HG03139 (cell line): ENCODE measurements around the gene OR2F1.

Source experiments
- ATAC-seq: cut with Tn5 transposase; IDR thresholded peaks from one replicate; pipeline ENCODE4 v1.9.1; 2021; ENCODE audit not compliant: unreplicated experiment

Gene OR2F1, protein sequence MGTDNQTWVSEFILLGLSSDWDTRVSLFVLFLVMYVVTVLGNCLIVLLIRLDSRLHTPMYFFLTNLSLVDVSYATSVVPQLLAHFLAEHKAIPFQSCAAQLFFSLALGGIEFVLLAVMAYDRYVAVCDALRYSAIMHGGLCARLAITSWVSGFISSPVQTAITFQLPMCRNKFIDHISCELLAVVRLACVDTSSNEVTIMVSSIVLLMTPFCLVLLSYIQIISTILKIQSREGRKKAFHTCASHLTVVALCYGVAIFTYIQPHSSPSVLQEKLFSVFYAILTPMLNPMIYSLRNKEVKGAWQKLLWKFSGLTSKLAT

DNA sequence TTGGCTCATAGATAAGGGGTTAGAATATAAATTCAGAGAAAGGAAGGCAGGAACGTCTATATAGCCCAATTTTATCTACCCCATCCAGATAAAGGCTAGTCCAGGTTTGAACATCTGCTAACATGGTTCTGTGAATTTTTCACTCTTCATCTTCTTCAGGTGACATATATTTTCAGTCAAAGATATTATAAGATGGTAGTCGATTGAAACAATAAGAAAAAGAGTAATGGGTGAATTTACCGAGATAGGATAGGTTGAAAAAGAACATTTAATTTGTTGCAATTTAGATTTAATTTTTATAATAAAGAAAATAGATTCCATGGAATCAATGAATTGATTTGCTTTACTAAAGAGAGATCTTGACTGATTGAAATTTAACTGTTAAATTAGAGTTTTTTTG lies at the start of gene OR2F1:
Gene OR2F1, plus strand, starts transcription at position 301 of the 400 bp plus-strand sequence. CDS start 5,127 bp downstream, outside the sequence.
- ATAC-seq, result no peak

DNA sequence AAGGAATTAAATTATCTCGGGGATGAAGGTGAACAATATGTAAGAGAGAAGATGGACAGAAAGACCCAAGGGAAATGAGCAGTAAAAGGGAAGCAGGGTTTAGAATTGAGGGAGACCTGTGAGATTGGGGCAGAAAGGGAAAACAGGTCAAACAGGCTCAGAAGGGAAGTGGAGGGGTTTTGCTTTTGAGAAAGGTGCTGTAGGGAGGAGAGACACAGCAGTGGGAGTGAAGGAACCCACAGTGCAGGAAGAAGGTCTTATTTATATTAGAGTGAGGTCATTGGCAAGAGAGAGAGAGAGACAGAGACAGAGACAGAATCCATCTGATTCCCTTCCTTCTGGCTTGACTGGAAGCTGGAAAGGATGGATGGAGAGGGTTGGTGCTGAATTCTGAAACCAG lies 49.1 kb upstream of the OR2F1 start:
- ATAC-seq, result no peak

DNA sequence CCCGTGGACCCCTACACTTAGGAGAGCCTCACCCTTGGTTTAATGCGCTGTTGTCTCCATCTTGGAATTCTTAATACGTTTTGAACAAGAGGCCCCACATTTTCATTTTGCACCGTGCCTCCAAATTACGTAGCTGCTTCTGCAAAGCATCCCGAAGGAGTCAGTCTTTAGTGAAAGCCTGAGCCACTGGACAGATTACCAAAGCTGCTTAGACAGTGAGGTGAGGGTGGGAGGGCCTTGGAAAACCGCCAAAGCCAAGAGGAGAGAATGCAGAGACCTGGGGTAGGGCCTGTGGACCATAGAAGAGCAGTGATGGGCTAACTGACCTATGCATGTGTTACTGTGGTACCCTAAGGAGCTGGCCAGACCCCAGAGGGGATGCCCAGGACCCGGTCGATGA lies 48.5 kb upstream of the OR2F1 start:
- no peak for ATAC-seq

DNA sequence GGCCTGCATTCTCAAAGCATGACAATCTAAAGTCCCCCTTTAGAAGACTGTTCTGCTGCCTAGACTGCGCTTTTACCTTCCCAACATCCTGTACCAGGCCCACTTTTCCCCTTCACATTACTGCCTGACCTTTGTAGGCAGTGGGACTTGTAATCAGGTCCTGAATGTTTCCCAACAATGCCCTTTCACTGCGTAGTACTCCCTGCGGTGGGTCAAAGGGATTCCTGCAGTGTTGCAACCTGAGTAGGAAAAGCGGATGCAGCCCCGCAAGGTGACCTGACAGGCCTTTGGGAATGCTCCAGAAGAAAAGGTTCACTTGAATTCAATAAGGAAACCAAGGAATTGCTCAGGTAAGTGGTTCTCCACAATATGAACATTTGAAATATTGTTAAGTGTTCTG lies 47.7 kb upstream of the OR2F1 start:
- no peak for ATAC-seq

DNA sequence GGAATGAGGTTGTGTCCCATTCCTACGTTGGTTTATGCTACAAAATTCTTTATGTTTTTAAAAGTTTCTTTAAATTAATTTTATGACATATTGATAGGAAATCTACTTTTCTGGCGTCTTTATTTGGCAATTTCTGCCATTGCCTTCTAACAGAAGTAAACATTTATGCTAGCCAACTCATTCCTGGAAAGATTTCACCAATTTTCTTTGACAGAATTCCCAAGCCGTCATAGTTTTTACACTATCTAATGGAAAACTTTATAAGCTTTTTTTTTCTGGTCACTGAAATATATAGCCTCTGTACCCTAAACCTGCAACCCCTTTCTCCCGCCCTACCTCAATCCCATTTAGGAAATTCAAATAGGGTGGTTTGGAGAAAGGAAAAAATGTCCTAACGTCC lies 46.5 kb upstream of the OR2F1 start:
- ATAC-seq, result no peak

DNA sequence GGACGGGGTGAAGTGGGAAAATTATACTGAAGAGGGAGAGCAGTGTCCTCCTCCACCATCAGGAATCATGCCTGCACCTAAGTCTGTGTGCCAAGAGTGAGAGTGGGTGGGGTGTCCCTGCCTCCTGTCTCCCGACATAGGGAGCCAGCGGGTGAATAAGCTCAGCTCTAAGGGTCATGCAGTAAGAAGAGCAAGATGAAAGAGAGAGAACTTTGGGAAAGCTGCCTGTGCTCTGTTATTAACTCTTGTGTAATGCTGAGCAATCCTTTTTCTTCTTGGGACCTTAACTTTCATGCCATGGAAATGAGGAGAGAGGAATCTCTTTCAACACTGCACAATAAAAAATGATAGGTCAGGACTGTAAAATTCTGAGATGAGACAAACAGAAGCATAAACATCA lies 44.8 kb upstream of the OR2F1 start:
- ATAC-seq, result no peak

DNA sequence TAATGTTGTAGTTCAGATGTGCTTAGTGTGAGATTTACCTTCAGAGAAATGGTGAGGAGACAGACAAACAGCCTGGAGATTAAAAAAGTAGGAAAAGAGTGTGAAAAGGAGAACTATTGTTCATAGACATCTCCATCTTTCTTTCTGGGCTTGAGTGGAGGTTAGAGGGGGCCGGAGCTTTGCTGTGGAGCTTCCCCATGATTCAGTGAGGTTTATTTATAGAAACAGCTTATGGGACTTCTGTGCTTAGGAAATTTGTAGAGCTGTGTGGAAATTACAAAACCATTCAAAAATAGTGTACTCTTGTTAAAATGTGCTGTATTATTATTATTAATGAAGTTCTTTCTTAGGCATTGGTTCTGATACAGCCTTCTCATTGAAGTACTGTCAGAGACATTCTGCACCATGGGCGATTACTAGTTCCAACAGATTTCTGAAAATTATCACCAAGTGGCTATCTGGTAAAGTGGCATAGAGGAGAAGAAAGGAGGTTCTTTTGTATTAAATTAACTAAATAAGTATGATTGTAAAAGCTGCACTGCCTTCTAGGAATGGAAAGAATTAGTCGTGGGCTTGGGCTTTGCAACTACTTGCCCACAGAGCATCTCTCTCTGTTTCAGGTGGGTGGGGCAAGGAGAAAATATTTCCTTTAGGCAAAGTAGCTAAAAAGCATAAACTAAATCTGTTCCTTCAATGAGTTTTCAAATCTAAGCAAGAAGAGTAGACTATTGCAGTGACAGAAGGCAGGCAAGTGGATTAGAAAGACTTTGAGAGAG lies 44.0 kb upstream of the OR2F1 start:
- ATAC-seq, result no peak

DNA sequence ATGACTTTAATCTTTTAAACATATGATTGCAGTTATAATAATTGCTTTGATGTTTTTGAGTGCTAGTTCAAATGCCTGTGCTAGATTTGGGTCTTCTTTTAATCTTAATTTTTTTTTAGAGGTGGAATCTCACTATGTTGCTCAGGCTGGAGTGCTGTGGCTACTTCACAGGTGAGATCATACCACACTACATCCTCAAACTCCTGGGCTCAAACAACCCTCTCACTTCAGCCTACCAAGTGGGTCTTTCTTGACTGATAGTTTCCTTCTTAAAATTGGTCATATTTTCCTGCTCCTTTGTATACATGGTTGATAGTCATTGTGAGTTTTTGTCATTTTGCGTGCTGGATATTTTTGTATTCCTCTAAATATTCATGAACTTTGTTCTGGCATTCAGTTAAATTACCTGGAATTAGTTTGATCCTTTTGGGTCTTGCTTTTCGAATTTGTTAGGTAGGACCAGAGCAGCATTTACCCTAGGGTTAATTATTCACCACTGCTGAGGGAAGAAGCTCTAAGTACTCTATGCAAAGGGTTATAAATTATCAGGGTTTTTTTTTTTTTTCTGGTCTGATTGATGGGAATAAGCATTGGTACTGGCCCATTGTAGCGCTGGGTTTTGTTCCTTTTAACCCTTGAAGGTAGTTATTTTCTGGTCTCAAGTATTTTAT lies 40.6 kb upstream of the OR2F1 start:
- no peak for ATAC-seq

DNA sequence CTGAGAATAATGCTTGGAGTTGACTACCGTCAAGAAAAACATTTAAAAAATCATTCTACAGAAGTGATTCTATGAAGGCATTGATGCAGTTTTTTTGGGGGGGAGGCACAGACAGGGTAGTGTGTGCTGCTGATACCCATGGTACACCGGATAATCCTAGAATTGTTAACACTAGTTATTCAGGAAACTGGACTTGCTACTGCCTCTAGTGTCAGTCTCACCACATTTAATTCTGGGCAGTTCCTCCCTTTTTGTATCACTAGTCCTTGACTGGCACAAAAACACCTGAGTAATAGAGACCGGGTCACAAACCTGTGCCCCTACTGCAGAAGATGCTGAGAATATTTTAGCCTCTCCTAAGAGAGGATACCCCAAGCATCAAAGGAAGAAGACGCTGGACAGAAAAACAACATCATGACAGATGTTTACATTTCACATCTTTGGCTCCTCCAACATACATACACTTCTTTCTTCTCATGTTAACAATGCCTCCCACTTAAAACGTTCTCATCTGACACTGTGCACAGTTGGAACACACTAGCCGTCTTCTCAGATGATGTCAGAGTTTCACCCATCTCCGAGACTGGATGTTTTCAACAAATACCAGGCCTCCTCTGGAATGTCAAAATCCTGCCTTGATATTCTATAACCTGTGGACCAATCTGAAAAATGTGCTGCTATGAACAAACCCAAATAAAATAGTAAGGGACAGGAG lies 39.5 kb upstream of the OR2F1 start:
- no peak for ATAC-seq

DNA sequence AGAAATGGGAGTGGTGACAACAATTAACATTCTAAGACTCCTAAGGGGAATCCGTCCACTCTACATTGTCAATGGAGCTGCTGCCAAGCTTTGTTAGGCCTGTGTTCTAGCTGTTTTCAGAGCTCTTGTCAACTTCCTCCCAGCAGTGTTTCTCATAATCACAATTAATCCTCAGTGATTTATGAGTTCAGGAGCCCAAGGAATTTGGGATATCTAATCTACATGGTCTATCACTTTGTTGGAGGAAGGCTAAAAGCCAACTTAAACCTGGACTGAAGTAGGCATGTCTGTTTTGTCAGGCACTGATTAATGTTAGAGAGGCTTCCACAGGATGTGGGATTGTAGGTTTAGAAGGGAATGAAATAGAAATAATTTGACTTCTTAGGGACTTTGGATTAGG lies 29.8 kb upstream of the OR2F1 start:
- ATAC-seq, result no peak

DNA sequence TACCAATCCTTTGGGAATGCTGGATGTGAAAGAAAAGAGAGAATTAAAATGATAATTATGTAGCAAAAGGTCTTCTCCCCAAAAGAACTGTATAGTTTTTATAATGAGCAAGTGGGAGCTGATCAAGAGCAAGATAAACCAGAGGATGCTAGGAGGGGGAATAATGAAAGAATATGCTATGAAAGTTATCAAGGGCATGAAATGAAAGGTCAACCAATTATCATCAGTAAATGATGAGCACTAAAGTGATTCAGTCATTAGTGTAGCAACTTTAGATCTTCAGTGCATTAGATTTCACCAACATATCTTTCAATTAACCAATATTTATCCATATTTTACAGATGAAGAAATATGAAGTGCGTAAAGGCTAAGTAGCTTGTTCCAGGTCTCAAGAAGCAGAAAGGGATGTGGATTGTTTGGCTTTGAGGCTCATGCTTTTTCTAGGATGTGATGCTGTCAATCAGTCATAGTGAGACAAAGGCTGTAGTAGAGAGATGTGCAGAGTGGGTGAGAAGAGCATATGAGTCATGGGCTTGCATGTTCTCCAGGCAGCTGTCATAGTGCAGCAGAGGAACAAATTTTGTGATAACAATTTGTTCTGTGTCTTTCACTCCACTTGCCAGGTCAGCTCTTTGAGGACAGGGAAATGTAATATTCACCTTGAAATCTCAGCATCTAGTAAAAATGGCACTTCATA lies 25.3 kb upstream of the OR2F1 start:
- ATAC-seq, result no peak

DNA sequence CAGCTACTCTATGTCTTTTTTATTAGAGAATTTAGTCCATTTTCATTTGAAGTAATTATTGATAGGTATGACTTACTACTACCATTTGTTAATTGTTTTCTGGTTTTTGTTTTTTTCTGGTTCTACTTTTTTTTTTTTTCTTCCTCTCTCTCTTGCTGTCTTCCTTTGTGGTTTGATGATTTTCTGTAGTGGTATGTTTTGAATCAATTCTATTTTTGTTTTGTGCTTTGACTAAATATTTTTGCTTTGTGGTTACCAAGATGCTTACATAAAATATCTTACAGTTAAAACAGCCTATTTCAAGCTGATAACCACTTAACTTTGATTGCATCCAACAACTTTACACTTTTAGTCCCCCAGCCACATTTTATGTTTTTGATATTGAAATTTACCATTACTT lies 22.9 kb upstream of the OR2F1 start:
- no peak for ATAC-seq

DNA sequence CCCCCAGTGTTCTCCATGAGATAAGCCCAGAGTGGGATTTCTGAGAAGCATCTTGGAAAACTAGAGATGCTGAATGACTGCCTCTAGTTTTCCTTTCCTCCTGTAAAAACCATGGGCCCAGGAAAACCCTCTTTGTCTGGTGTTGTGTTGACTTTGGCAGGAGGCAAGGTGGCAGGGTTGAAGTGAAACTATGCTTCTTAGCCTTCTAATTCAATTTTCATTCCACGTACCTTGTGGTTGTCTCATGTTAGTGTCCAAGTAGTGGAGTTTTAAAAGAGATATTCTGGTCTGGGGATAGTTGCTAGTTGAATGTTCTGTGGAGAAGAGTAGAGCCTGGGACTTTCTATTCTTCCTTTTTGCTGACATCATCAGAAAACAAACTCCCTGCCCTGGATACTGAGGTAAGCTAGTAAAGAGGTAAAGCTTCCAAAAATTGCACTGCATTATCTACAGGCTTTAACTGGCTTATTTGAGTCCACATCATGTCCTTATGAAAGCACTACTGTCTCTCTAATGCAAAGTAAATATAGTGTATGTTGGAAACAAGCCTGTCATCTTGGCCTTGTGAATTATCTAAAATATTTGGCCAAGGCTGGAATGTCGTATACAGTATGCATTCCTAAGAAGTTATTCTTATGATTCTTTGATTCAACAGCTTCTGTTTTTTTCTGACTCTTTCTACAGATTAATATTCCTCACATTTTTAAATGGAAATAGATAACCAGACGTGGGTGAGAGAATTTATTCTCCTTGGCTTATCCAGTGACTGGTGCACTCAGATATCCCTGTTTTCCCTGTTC lies 19.9 kb upstream of the OR2F1 start, which contains the start of gene OR2F2:
Gene OR2F2, plus strand, starts transcription at position 708 of the 800 bp plus-strand sequence. Its CDS starts 0 bp downstream, at position 708.
- ATAC-seq, result no peak

DNA sequence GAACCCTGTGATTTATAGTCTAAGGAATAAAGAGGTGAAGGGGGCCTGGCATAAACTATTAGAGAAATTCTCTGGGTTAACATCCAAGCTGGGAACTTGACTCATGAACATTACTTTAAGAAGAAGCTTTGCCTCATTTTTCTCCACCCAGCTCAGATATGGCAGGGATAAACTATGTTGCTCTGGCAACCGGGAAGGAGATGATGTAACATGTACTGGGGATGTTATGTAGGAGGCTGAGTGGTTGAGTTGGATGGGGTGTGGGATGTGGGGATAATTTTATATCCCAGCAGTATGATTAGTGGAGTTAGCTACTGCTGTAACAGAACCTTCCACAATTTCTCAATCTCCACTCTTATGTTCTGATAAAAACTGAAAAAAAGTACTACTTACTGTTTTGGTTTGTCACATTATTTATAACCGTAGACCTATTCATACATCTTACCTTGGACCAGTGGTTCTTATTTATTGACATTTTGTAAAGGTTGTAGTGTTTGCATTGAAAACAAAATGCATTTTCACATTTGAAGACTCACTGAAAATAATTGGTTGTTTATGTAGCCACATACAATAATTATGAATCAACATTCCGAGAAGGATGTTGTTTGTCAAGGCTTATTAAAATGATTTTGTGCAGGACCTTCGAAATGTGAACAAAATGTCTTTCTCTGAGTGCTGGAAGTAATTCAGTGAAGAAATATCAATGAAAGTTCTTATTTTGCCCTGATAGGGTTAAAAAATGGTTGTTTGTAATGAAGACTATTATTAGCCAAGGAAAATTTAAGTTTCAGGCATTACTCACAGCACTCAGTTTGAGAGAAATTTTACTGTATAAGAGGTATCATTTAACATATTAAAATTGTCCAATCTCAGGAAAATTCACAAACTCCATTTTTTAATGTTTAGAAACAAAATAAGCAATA lies 18.3 kb upstream of the OR2F1 start:
- no peak for ATAC-seq

DNA sequence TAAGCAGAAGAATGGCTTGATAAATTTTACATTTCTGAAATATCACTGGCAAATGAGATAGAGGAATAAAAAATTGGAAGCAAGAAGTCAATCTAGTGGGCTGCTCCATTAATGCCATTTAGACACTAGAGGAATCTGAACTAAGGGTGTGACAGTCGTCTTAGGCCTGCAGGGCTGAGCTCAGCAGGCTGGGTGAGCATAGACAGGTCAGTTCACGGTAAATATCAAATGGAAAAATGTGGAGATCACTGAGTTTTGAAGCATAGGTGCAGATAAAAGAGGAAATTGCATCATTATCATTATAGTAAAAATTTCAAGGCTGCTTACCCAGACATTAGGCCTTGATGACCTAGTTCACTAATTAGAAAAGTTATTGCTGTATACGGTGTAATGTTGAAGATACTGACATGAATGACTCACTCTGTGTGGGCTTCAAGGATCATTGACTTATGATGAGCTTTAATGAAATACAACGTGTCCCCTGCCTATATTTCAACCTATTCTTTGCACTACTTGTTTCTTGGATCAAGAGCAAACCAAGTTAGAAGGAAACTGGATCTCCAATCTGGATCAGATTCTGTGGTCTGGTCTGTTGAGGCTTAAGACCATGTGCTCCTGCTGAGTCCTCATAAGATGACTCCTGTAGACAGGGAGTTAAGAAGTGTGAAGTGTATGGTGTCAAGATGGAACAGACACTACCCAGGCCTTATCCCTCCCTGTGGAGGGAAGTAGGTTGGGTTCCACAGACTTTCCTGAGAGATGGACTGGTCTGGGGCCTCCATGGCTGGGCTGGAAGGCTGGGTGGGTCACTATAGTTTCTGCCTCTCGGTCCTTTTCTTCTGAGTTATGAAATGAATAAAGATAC lies 16.0 kb upstream of the OR2F1 start:
- ATAC-seq, result no peak

DNA sequence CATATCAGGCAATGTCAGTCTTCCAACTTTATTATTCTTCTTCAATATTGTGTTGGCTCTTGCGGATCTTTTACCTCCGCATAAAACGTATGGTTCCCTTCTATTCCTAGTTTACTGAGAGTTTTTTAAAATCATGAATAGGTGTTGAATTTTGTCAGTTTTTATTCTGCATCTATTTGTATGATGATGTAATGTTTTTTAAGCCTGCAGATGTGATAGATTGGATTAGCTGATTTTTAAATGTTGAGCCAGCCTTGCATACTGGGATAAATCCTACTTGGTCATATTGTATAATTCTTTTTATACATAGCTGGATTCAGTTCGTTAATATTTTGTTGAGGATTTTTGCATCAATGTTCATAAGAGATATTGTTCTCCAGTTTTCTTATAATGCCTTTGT lies 9.2 kb upstream of the OR2F1 start:
- no peak for ATAC-seq

DNA sequence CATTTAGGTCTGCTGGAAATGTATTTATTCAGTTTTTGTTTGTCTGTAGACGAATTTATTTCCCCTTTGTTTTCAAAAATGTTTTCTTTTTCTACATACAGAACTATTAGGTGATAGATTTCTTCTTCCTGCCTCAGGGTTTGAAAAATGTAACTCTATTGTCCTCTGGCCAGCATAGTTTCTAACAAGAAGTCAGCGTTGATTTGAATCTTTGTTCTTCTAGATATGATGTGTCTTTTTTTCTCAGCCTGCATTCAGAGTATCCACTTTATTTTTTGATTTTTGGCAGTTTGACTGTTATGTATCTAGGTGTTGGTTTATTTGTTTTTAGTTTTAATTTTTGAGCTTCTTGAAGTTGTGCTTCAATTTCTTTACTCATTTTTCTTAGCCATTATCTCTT lies 7.5 kb upstream of the OR2F1 start:
- no peak for ATAC-seq

DNA sequence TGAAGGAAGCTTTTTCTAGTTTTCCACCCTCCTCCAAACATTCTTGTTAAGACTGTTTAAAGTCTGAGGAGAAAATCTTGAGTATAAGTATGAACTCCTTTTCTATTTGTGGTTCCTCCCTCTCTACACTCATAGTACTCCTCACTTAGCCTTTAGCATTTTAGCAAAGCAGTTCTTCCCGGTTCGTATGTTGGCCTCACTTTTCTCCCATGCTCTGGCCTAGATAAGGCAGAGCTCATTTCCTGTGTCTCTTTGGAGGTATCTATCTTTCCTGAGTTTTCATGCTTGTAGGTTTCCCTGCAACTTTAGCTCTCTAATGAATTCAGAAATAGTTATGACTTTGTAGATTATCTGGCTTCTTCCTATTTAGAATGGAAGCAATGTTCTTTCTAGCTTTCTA lies 5.9 kb upstream of the OR2F1 start:
- ATAC-seq, result no peak
